GM12878 (cell line): ENCODE measurements around the gene TNFRSF8. TPM values are rescaled to one million over a fixed set of nuclear protein-coding genes. Genes with fewer than 3 reads are reported as not detected.

Experiments used
- BHLHE40 ChIP-seq, 2 experiments: fragments of 450-650 bp in 1 of 2; IDR thresholded peaks; 2 replicates each; pipeline ENCODE4 v1.6.1; 2011 to 2017; ENCODE audit warnings: low read depth in 2 of 2, borderline replicate concordance in 1 of 2, improper control_type of control experiment in 1 of 2, low read length in 1 of 2, mild to moderate bottlenecking in 1 of 2
- BRCA1 ChIP-seq: IDR thresholded peaks from 2 replicates; pipeline ENCODE4 v1.6.1; 2011; ENCODE audit warnings: low read depth, low read length, improper control_type of control experiment
- CHD2 ChIP-seq: IDR thresholded peaks from 2 replicates; pipeline ENCODE4 v1.6.1; 2011; ENCODE audit warnings: low read depth, low read length, improper control_type of control experiment, borderline replicate concordance
- FOXK2 ChIP-seq: fragments of 450-650 bp; IDR thresholded peaks from 2 replicates; pipeline ENCODE4 v1.6.1; 2017; ENCODE audit warnings: mild to moderate bottlenecking, moderate library complexity
- HDAC6 ChIP-seq: fragments of 200-600 bp; sonication (generic); IDR thresholded peaks from one replicate; pipeline ENCODE4 v1.8.0; 2017; ENCODE audit warnings: antibody characterized with exemption; ENCODE audit not compliant: unreplicated experiment
- MTA3 ChIP-seq: IDR thresholded peaks from 2 replicates; pipeline ENCODE4 v1.6.1; 2012; ENCODE audit warnings: low read length, inconsistent platforms, borderline replicate concordance
- NFIC ChIP-seq: IDR thresholded peaks from 2 replicates; pipeline ENCODE4 v1.6.1; 2012; ENCODE audit warnings: low read depth, mild to moderate bottlenecking, inconsistent platforms, low read length, moderate library complexity
- NFXL1 ChIP-seq: fragments of 450-650 bp; IDR thresholded peaks from 2 replicates; pipeline ENCODE4 v1.6.1; 2017; ENCODE audit warnings: antibody characterized with exemption, mild to moderate bottlenecking, borderline replicate concordance
- NR2F1 ChIP-seq: fragments of 450-650 bp; conservative IDR thresholded peaks from 2 replicates; pipeline ENCODE4 v1.6.1; 2017; ENCODE audit warnings: mild to moderate bottlenecking
- ZNF622 ChIP-seq: fragments of 450-650 bp; IDR thresholded peaks from 2 replicates; pipeline ENCODE4 v1.6.1; 2017; ENCODE audit warnings: mild to moderate bottlenecking, inconsistent platforms
- polyA plus RNA-seq, 11 experiments: library from polyadenylated mRNA; depleted of rRNA in 4 of 11; unstranded in 6 of 11; stranded (reverse) in 5 of 11; fragments of >200 nt; fragmentation: Nextera tagmentation in 4 of 11; fragmentation: Illumina TruSeq in 1 of 11; extraction: Ambion mirVana in 4 of 11; extraction: Trizol in 1 of 11; gene quantifications; 1 replicate in 1 of 11; 2 replicates in 10 of 11; pipeline versions ENCODE4 v1.2.1 to v1.2.3, GENCODE V29; 2011 to 2016; ENCODE audit warnings: inconsistent platforms in 2 of 11, missing spikeins in 2 of 11, low read depth in 1 of 11
- total RNA-seq, 4 experiments: library from RNA; depleted of rRNA in 3 of 4; stranded (reverse); fragments of >200 nt in 3 of 4; fragmentation: Illumina TruSeq in 1 of 4; extraction: Trizol in 1 of 4; gene quantifications; 2 replicates each; pipeline versions ENCODE4 v1.2.1 to v1.2.3, GENCODE V29; 2013 to 2021
- TF ChIP-seq, protein P1 (sequence below): fragments of 450-650 bp; IDR thresholded peaks from 2 replicates; pipeline ENCODE4 v1.6.1; 2016; ENCODE audit warnings: mild to moderate bottlenecking
- TF ChIP-seq, protein P2 (sequence below): fragments of 450-650 bp; formaldehyde crosslinking; IDR thresholded peaks from 2 replicates; pipeline ENCODE4 v1.4.0; 2022; ENCODE audit warnings: mild to moderate bottlenecking, moderate library complexity
- TF ChIP-seq, protein P3 (sequence below): fragments of 450-650 bp; IDR thresholded peaks from 2 replicates; pipeline ENCODE4 v1.6.1; 2017; ENCODE audit warnings: mild to moderate bottlenecking, moderate library complexity
- TF ChIP-seq, protein P4 (sequence below): fragments of 450-650 bp; IDR thresholded peaks from 2 replicates; pipeline ENCODE4 v1.6.1; 2017; ENCODE audit warnings: mild to moderate bottlenecking, low read depth, inconsistent platforms; ENCODE audit not compliant: poor library complexity, severe bottlenecking
- TF ChIP-seq, protein P5 (sequence below): IDR thresholded peaks from 2 replicates; pipeline ENCODE4 v1.6.1; 2012; ENCODE audit warnings: low read depth, low read length, improper control_type of control experiment

Gene TNFRSF8
- total and polyA plus RNA-seq, 10 of the 15 experiments (the other 5 are each of a cell fraction or from before 2014, with no cell fraction given): 9.8 to 114 (median 58.8) TPM

DNA sequence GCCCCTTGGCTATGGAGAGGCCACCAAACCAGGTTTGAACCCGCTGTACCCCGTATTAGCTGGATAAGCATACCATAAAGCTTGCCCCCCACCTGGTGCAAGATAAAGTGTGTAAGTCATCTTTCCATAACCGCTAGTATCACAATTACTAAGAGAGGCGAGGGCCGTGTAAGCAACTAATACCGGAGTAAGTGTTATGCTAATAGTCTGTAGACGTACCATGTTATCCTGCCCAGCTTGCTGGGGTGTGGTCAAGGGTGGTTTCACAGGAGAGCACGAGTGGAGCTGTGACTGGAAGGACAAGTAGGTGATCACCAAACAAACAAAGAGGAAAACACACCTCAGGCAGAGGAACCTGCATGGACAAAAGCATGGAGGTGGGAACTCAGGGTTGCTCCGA, 100.1 kb downstream of the TNFRSF8 start (continued):
- TF ChIP-seq, protein P1, sequence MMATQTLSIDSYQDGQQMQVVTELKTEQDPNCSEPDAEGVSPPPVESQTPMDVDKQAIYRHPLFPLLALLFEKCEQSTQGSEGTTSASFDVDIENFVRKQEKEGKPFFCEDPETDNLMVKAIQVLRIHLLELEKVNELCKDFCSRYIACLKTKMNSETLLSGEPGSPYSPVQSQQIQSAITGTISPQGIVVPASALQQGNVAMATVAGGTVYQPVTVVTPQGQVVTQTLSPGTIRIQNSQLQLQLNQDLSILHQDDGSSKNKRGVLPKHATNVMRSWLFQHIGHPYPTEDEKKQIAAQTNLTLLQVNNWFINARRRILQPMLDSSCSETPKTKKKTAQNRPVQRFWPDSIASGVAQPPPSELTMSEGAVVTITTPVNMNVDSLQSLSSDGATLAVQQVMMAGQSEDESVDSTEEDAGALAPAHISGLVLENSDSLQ: no peak
- TF ChIP-seq, protein P2, sequence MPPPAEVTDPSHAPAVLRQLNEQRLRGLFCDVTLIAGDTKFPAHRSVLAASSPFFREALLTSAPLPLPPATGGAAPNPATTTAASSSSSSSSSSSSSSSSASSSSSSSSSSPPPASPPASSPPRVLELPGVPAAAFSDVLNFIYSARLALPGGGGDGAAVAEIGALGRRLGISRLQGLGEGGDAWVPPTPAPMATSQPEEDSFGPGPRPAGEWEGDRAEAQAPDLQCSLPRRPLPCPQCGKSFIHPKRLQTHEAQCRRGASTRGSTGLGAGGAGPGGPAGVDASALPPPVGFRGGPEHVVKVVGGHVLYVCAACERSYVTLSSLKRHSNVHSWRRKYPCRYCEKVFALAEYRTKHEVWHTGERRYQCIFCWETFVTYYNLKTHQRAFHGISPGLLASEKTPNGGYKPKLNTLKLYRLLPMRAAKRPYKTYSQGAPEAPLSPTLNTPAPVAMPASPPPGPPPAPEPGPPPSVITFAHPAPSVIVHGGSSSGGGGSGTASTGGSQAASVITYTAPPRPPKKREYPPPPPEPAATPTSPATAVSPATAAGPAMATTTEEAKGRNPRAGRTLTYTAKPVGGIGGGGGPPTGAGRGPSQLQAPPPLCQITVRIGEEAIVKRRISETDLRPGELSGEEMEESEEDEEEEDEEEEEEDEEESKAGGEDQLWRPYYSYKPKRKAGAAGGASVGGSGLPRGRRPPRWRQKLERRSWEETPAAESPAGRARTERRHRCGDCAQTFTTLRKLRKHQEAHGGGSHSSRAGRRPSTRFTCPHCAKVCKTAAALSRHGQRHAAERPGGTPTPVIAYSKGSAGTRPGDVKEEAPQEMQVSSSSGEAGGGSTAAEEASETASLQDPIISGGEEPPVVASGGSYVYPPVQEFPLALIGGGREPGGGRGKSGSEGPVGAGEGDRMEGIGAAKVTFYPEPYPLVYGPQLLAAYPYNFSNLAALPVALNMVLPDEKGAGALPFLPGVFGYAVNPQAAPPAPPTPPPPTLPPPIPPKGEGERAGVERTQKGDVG: no peak
- TF ChIP-seq BRCA1 (no peak), NFIC (peak; percentile 36; the same call in 1 of the 2 replicates), FOXK2 (no peak), HDAC6 (no peak), CHD2 (no peak), MTA3 (no peak), BHLHE40 (IDR thresholded peaks at IDR 0.05; ENCODE audit: borderline replicate concordance in 1 of 2, low read depth in 2 of 2, low read length in 1 of 2) (peak in 1 of 2 experiments; percentile 71; a peak in 1 of 4 replicates), NFXL1 (no peak), NR2F1 (0 out of 2 replicates have a peak, but pooled peaks have one; percentile 13), ZNF622 (no peak)
- TF ChIP-seq, protein P3, sequence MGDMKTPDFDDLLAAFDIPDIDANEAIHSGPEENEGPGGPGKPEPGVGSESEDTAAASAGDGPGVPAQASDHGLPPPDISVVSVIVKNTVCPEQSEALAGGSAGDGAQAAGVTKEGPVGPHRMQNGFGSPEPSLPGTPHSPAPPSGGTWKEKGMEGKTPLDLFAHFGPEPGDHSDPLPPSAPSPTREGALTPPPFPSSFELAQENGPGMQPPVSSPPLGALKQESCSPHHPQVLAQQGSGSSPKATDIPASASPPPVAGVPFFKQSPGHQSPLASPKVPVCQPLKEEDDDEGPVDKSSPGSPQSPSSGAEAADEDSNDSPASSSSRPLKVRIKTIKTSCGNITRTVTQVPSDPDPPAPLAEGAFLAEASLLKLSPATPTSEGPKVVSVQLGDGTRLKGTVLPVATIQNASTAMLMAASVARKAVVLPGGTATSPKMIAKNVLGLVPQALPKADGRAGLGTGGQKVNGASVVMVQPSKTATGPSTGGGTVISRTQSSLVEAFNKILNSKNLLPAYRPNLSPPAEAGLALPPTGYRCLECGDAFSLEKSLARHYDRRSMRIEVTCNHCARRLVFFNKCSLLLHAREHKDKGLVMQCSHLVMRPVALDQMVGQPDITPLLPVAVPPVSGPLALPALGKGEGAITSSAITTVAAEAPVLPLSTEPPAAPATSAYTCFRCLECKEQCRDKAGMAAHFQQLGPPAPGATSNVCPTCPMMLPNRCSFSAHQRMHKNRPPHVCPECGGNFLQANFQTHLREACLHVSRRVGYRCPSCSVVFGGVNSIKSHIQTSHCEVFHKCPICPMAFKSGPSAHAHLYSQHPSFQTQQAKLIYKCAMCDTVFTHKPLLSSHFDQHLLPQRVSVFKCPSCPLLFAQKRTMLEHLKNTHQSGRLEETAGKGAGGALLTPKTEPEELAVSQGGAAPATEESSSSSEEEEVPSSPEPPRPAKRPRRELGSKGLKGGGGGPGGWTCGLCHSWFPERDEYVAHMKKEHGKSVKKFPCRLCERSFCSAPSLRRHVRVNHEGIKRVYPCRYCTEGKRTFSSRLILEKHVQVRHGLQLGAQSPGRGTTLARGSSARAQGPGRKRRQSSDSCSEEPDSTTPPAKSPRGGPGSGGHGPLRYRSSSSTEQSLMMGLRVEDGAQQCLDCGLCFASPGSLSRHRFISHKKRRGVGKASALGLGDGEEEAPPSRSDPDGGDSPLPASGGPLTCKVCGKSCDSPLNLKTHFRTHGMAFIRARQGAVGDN: peak; percentile 61; the same call in 1 of the 2 replicates
- TF ChIP-seq, protein P4, sequence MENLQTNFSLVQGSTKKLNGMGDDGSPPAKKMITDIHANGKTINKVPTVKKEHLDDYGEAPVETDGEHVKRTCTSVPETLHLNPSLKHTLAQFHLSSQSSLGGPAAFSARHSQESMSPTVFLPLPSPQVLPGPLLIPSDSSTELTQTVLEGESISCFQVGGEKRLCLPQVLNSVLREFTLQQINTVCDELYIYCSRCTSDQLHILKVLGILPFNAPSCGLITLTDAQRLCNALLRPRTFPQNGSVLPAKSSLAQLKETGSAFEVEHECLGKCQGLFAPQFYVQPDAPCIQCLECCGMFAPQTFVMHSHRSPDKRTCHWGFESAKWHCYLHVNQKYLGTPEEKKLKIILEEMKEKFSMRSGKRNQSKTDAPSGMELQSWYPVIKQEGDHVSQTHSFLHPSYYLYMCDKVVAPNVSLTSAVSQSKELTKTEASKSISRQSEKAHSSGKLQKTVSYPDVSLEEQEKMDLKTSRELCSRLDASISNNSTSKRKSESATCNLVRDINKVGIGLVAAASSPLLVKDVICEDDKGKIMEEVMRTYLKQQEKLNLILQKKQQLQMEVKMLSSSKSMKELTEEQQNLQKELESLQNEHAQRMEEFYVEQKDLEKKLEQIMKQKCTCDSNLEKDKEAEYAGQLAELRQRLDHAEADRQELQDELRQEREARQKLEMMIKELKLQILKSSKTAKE: peak; percentile 71
- TF ChIP-seq, protein P5, sequence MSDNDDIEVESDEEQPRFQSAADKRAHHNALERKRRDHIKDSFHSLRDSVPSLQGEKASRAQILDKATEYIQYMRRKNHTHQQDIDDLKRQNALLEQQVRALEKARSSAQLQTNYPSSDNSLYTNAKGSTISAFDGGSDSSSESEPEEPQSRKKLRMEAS: no peak
